Measurements from ENCODE around the gene TAF11L14. TPM values are rescaled to one million over a fixed set of nuclear protein-coding genes. Genes with fewer than 3 reads are reported as not detected.
"Not testable (repeated sequence)": the region's sequence is repeated elsewhere in the genome, so short reads cannot be mapped to it uniquely, and the experiment has no call there.

Gene TAF11L14
- total RNA-seq, 1 experiment from 2014 or later, result not detected

DNA sequence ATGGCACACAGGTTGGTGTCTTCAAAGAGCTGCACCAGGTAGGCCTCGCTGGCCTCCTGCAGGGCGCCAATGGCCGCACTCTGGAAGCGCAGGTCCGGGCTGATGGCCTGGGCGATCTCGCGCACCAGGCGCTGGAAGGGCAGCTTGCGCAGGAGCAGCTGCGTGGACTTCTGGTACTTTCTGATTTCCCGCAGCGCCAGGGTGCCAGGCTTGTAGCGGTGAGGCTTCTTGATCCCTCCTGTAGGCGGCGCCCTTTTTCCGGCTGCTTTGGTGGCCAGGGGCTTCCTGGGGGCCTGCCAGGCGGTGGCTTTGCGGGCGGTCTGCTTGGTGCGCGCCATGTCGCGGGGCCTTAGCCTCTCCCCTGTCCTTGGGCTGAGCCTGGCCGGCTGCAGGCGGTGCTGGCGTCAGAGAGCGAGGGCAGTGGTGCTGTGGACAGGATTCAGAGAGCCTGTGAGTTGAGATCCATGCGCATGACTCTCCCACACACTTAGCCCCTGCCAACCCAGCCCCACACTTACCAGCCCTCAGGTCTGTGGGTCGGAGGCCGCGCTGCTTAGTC lies 21.0 kb downstream of the TAF11L14 start:
- H3K27me3 ChIP-seq (ENCODE audit: control insufficient read depth, insufficient read depth, low read length); POLR2A ChIA-PET; CTCF ChIA-PET; H3K9me3 ChIP-seq (ENCODE audit: control insufficient read depth, insufficient read depth, low read depth, low read length); intact Hi-C loops (cut with micrococcal nuclease; ENCODE audit: unreplicated experiment); in situ Hi-C loops (cut with HindIII; ENCODE audit: low pct_unique_long_range_greater_than_20kb, low sequenced_read_pairs); H3K4me1 ChIP-seq (ENCODE audit: control insufficient read depth, insufficient read depth, low read length); BruUV-seq (replicated peaks); ATAC-seq; H3K36me3 ChIP-seq (ENCODE audit: control insufficient read depth, insufficient read depth, low read length); H3K27ac ChIP-seq (ENCODE audit: low read length); DNase-seq (ENCODE audit: low read depth, low spot score); H3K4me3 ChIP-seq (ENCODE audit: low read depth in 2 of 2, low read length in 2 of 2): not testable (repeated sequence)
- TF ChIP-seq, protein P1, sequence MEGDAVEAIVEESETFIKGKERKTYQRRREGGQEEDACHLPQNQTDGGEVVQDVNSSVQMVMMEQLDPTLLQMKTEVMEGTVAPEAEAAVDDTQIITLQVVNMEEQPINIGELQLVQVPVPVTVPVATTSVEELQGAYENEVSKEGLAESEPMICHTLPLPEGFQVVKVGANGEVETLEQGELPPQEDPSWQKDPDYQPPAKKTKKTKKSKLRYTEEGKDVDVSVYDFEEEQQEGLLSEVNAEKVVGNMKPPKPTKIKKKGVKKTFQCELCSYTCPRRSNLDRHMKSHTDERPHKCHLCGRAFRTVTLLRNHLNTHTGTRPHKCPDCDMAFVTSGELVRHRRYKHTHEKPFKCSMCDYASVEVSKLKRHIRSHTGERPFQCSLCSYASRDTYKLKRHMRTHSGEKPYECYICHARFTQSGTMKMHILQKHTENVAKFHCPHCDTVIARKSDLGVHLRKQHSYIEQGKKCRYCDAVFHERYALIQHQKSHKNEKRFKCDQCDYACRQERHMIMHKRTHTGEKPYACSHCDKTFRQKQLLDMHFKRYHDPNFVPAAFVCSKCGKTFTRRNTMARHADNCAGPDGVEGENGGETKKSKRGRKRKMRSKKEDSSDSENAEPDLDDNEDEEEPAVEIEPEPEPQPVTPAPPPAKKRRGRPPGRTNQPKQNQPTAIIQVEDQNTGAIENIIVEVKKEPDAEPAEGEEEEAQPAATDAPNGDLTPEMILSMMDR (IDR thresholded peaks at IDR 0.05), result 0 out of 2 replicates have a peak, but pooled peaks have one; percentile 6

DNA sequence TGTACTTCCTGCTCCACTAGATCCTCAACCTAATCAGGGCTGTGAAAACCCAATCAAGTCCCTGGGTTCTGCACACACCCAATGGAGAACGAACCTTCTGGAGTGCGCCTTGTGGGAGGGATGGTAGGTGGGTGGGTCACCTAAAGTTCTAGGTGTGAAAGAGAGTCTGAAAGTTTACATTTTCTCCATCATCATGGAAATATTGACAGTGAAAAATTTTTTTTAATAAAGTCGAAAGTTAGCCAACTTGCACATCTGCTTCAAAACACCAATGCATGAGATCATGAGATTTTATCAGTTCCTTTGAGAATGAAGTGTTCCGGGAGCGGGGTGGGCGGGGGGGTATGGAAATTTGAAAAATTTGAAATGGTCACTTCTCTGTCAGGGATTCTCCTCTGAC lies 21.7 kb downstream of the TAF11L14 start:
- H3K27me3 ChIP-seq (ENCODE audit: control insufficient read depth, insufficient read depth, low read length), result no peaks in the 10 kb centered on the region
- ChIA-PET CTCF (no interaction called here), POLR2A (no interaction called here)
- in situ Hi-C loops (cut with HindIII; ENCODE audit: low pct_unique_long_range_greater_than_20kb, low sequenced_read_pairs), result no loop called here
- no peaks in the 10 kb centered on the region for H3K4me1 ChIP-seq (ENCODE audit: control insufficient read depth, insufficient read depth, low read length)
- intact Hi-C loops (cut with micrococcal nuclease; ENCODE audit: unreplicated experiment), result no loop called here
- no peak overlapping the region for H3K27ac ChIP-seq (ENCODE audit: low read length)
- BruUV-seq (replicated peaks), result no TSS peak
- TF ChIP-seq, protein P2, sequence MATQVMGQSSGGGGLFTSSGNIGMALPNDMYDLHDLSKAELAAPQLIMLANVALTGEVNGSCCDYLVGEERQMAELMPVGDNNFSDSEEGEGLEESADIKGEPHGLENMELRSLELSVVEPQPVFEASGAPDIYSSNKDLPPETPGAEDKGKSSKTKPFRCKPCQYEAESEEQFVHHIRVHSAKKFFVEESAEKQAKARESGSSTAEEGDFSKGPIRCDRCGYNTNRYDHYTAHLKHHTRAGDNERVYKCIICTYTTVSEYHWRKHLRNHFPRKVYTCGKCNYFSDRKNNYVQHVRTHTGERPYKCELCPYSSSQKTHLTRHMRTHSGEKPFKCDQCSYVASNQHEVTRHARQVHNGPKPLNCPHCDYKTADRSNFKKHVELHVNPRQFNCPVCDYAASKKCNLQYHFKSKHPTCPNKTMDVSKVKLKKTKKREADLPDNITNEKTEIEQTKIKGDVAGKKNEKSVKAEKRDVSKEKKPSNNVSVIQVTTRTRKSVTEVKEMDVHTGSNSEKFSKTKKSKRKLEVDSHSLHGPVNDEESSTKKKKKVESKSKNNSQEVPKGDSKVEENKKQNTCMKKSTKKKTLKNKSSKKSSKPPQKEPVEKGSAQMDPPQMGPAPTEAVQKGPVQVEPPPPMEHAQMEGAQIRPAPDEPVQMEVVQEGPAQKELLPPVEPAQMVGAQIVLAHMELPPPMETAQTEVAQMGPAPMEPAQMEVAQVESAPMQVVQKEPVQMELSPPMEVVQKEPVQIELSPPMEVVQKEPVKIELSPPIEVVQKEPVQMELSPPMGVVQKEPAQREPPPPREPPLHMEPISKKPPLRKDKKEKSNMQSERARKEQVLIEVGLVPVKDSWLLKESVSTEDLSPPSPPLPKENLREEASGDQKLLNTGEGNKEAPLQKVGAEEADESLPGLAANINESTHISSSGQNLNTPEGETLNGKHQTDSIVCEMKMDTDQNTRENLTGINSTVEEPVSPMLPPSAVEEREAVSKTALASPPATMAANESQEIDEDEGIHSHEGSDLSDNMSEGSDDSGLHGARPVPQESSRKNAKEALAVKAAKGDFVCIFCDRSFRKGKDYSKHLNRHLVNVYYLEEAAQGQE (IDR thresholded peaks at IDR 0.05; ENCODE audit: insufficient read depth in 1 of 2, low read depth in 2 of 2, low read length in 1 of 2), result no peak
- TF ChIP-seq SIN3A (IDR thresholded peaks at IDR 0.05; ENCODE audit: borderline replicate concordance, insufficient read depth, low read depth, low read length), result no peak
- TF ChIP-seq, protein P1 (IDR thresholded peaks at IDR 0.05), result no peak
- no peak for TF ChIP-seq POLR2AphosphoS5 (IDR thresholded peaks at IDR 0.05; ENCODE audit: low read depth, low read length)
- no peak for TF ChIP-seq TCF7L2 (IDR thresholded peaks at IDR 0.05; ENCODE audit: low read depth, low read length)
- H3K36me3 ChIP-seq (ENCODE audit: control insufficient read depth, insufficient read depth, low read length), result no peaks in the 10 kb centered on the region
- DNase-seq (ENCODE audit: low read depth, low spot score) (no peak), ATAC-seq (no peak)
- H3K4me3 ChIP-seq (ENCODE audit: low read depth in 2 of 2, low read length in 2 of 2), result no peak overlapping the region
- H3K9me3 ChIP-seq (ENCODE audit: control insufficient read depth, insufficient read depth, low read depth, low read length), result no peaks in the 10 kb centered on the region

Data from Panc1 (cell line).